Activated CD4-positive, alpha-beta T cell treated with anti-CD3 and anti-CD28 coated beads for 36 hours (primary cell): ENCODE results near the gene ZNF484. TPM values are rescaled to one million over a fixed set of nuclear protein-coding genes. Genes with fewer than 3 reads are reported as not detected.
"Not testable (repeated sequence)": the region's sequence is repeated elsewhere in the genome, so short reads cannot be mapped to it uniquely, and the experiment has no call there.

ENCODE experiments used
- ATAC-seq: fragments of 200-7000 bp; cut with Tn5 transposase; one replicate; pipeline ENCODE4 v1.10.0; 2021; ENCODE audit warnings: mild to moderate bottlenecking, moderate library complexity
- CTCF ChIA-PET: fragments of 350-600 bp; sonication (Branson Sonifier 250); formaldehyde crosslinking; loops from one replicate; lab custom pipeline; 2021; ENCODE audit warnings: antibody characterized with exemption; lab: Charles Lee
- POLR2A ChIA-PET: fragments of 350-600 bp; sonication (Branson Sonifier 250); formaldehyde crosslinking; loops from one replicate; lab custom pipeline; 2021; ENCODE audit warnings: antibody characterized with exemption, inconsistent platforms; lab: Charles Lee
- DNase-seq: peaks from one replicate; pipeline ENCODE4 v3.0.0-alpha.2; 2020
- H3K27ac Mint-ChIP-seq: one replicate; pipeline ENCODE4 v1.8.0; 2021; ENCODE audit warnings: mixed read lengths
- H3K27me3 Mint-ChIP-seq: one replicate; pipeline ENCODE4 v1.8.0; 2021; ENCODE audit warnings: mixed read lengths
- H3K36me3 Mint-ChIP-seq: one replicate; pipeline ENCODE4 v1.8.0; 2021; ENCODE audit warnings: low read depth, mixed read lengths
- H3K4me1 Mint-ChIP-seq: one replicate; pipeline ENCODE4 v1.8.0; 2021; ENCODE audit warnings: mixed read lengths
- H3K4me3 Mint-ChIP-seq: one replicate; pipeline ENCODE4 v1.8.0; 2021; ENCODE audit warnings: mild to moderate bottlenecking, moderate library complexity, mixed read lengths
- H3K9me3 Mint-ChIP-seq: one replicate; pipeline ENCODE4 v1.8.0; 2021; ENCODE audit warnings: low read depth, mixed read lengths
- intact Hi-C, 2 experiments: fragments of 100-400 bp; cut with DNase I in 1 of 2; cut with micrococcal nuclease in 1 of 2; formaldehyde crosslinking; loops; one replicate each; pipeline versions ENCODE4 v1.14.2 to v1.15.1; 2022 to 2024; cut with DNase I, micrococcal nuclease
- total RNA-seq, 2 experiments: library from RNA; stranded (reverse); gene quantifications; one replicate each; pipeline ENCODE4 v1.2.3, GENCODE V29; 2021

Gene ZNF484
- total RNA-seq, 2 experiments from 2014 or later, result 7.2 to 9.8 TPM

DNA sequence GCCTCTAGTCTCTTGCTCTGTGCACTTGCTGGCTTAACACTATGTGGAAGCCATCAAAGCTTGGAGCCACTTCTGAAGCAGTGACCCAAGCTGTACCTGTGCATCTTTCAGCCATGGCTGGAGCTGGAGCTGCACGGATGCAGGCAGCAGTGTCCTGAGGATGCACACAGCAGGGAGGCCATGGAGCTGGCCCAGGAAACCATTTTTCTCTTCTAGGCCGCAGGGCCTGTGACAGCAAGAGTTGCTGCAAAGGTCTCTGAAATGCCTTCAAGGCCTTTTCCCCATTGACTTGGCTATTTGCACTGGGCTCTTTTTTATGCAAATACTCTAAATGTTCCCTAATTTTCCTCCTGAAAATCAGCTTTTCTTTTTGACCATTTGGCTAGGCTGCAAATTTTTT is 12.9 kb upstream of the ZNF484 start:
- peaks cover 40% of the 10 kb centered on the region for H3K4me1 Mint-ChIP-seq
- ChIA-PET POLR2A (no interaction called here), CTCF (interaction anchor here (0.6 to 0.7 kb wide), 2 partner anchors 20 to 216 kb away, joined by 3 to 4 read pairs; no protein-coding TSS in a partner anchor)
- H3K27ac Mint-ChIP-seq, result no peak overlapping the region
- no peak overlapping the region for H3K4me3 Mint-ChIP-seq
- no peaks in the 10 kb centered on the region for H3K36me3 Mint-ChIP-seq
- ATAC-seq (no peak), DNase-seq (no peak)
- H3K27me3 Mint-ChIP-seq, result no peaks in the 10 kb centered on the region
- H3K9me3 Mint-ChIP-seq, result no peaks in the 10 kb centered on the region
- intact Hi-C loops, result no loop called here

DNA sequence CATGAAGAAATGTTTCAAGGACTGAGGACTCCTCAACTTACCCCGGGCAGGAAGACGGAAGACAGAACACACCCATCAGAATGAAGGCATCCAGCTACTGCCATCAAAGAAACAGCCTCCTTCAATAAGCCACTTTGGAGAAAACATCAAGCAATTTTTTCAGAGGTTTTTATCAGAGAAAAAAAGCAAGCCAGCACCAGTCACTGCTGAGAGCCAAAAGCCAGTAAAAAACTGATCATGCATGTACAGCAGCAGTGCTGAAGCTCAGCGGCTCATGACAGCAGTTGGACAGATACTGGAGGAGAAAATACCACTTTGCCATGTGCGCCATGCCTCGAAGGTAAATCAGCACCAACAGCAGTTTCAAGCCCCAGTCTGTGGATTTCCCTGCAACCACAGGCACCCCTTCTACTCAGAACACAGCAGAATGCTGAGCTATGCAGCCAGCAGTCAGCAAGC is 10.1 kb upstream of the ZNF484 start:
- POLR2A ChIA-PET, result interaction anchor here (0.7 kb wide), 1 partner anchor 217 kb away, joined by 3 read pairs; the partner anchor contains the start of gene IPPK

DNA sequence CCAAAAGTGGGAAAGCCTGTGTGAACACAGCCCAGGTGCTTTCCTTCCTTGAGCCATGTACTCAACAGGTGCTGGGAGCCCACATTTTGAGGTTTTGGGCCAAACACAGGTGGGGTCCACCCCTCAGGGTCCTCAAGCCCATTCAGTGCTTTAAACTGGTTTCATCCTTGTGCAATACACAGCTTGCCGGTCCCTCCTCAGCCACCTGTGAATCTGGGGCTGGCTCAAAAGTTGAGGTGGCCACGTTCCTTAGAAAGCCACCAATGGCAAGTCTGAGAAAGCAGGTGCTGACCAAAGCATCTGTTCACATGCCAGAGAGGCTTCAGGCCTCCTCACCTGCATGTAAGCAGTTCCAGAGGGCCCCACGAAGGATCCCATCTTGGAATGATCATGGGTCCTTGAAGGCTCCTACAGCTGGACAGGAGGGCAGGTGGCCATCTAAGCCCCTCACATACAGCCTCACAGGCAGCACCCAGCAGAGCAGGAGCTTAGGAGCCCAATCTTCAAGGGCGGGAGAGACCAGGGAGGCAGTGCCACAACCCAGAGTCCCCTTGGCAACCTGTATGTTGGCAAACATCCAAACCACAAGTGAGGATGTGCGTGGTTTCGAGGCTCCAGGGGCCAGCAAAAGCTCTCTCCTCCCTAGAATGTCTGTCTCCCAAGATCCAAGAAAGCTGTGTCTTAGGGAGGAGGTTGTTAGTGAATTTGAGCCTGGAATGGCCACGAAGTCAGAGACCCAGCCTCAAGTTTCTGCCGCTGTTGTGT is 9.2 kb upstream of the ZNF484 start:
- peaks cover 50% of the 10 kb centered on the region for H3K4me1 Mint-ChIP-seq
- CTCF ChIA-PET, result interaction anchor here (0.7 kb wide), 1 partner anchor 125 kb away, joined by 3 read pairs; no protein-coding TSS in a partner anchor
- H3K27me3 Mint-ChIP-seq, H3K36me3 Mint-ChIP-seq, H3K27ac Mint-ChIP-seq, intact Hi-C loops, H3K9me3 Mint-ChIP-seq, H3K4me3 Mint-ChIP-seq, ATAC-seq: not testable (repeated sequence)
- POLR2A ChIA-PET, result interaction anchor here (0.7 kb wide), 1 partner anchor 217 kb away, joined by 3 read pairs; the partner anchor contains the start of gene IPPK
- DNase-seq, result peak; percentile 48

More for the DNA sequence above, 10.1 kb upstream of the ZNF484 start:
- no peaks in the 10 kb centered on the region for H3K36me3 Mint-ChIP-seq
- peak overlapping the region; percentile 44 for H3K27ac Mint-ChIP-seq
- intact Hi-C loops, result no loop called here
- no peaks in the 10 kb centered on the region for H3K9me3 Mint-ChIP-seq
- no peak overlapping the region for H3K4me3 Mint-ChIP-seq
- DNase-seq, result peak; percentile 44
- CTCF ChIA-PET, result no interaction called here
- no peaks in the 10 kb centered on the region for H3K27me3 Mint-ChIP-seq
- peaks cover 53% of the 10 kb centered on the region for H3K4me1 Mint-ChIP-seq
- ATAC-seq, result peak; percentile 44

DNA sequence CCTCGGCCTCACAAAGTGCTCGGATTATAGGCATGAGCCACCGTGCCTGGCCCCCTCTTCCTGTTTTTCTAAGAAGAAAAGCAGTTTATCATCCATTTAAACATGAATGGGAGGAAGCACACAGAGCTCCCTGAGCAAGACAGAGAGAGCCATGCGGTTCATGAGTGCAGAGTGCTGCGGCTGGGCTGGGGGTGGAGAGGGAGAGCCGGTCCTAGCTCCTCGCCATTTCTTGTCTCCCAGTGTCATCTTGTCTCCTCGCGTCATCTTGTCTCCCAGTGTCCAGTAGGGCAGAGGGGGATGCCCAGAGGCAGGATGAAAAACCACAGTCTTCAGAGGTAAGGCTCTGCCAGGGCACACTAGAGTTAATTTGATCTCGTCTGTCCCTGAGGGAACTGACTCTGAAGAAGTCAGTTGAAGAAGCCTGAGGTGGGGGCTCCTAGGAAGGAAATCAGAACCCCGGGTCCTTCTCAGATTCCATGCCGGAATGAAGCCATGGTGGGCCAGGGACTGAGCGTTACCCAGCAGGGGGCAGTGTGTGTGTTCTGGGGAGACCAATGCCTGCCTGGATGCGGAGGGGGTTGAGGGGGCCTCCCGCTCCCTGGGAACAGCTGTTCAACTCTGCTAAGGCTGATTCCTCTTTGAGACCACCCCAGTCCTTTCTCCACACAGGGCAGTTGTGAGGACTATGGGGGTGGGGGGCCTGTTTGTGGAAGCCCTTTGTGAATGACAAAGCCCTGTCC is 6.0 kb upstream of the ZNF484 start:
- POLR2A ChIA-PET, ATAC-seq: not testable (repeated sequence)
- H3K4me1 Mint-ChIP-seq, result peaks cover 48% of the 10 kb centered on the region

DNA sequence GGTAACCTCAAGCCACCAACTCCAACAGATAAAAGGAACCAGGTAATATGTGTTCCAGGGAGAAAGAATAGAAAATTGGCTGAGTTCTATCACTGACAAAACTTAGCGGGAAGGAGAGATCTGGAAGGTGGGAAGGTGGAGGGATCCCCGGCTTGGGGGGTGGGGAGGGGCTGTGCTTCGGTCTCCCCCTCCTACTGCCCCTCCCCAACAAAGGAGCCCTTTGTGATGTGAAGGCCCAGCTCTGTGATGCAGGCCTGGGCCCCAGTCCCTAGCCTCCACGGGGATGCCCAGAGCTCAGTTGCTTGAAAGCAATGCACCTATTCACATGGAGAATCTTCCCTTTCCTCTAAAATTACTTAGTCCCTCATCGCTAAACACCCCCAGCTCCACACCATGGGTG is 4.4 kb upstream of the ZNF484 start:
- no peaks in the 10 kb centered on the region for H3K27me3 Mint-ChIP-seq
- peaks cover 3% of the 10 kb centered on the region for H3K36me3 Mint-ChIP-seq
- no peak for DNase-seq
- ChIA-PET CTCF (no interaction called here), POLR2A (no interaction called here)
- no peak for ATAC-seq
- H3K4me1 Mint-ChIP-seq, result peaks cover 41% of the 10 kb centered on the region
- intact Hi-C loops, result no loop called here
- H3K27ac Mint-ChIP-seq, result no peak overlapping the region
- H3K9me3 Mint-ChIP-seq, result no peaks in the 10 kb centered on the region
- H3K4me3 Mint-ChIP-seq, result no peak overlapping the region

More for the DNA sequence above, 6.0 kb upstream of the ZNF484 start:
- H3K9me3 Mint-ChIP-seq, CTCF ChIA-PET, intact Hi-C loops, H3K36me3 Mint-ChIP-seq, DNase-seq, H3K27ac Mint-ChIP-seq, H3K27me3 Mint-ChIP-seq, H3K4me3 Mint-ChIP-seq: not testable (repeated sequence)

DNA sequence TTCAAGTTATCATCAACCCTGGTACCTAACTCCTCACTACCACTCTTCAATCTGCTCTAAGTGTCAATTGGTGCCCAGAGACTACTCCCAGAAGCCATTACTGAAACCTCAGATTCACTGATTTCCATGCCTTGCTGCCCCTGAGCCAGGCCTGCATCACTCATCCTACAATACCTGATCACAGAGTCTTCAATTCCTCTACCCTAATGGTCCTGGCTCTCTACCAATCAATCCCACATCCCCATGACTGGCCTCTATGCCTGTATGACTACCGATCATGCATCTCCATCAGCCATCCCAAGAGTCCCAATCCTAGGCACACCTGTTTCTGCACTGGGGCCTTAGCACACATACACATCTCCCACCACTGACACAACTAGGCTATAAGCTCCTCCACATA is 2.5 kb downstream of the ZNF484 start:
- Mint-ChIP-seq H3K4me3 (no peak overlapping the region), H3K27ac (no peak overlapping the region), H3K4me1 (peaks cover 60% of the 10 kb centered on the region), H3K36me3 (peaks cover 31% of the 10 kb centered on the region), H3K9me3 (no peaks in the 10 kb centered on the region), H3K27me3 (no peaks in the 10 kb centered on the region)
- DNase-seq (no peak), ATAC-seq (no peak)
- ChIA-PET POLR2A (no interaction called here), CTCF (no interaction called here)
- intact Hi-C loops, result loop anchor here (5.0 to 10.0 kb wide), 3 partner anchors 92 to 692 kb away; partner anchors contain the start of gene IARS1 (in 1 of the 2)

DNA sequence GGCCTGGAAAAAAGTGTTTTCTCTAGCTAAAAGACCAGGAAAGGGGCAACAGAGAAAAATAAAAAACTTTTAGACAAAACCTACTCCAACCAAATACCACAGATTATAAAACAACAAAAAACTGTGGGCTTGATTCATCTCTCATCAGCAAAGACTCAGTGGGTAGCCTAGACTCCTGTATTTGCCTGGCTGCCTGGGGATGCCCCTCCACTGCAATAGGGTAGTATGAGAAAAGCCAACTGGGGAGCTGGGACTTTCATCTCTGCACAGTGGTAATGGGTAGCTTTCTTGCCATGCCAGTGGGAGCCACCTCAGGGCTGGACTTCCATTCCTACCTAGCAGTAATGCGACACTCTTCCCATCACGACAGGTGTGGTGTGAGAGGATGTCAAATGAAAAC is 7.5 kb downstream of the ZNF484 start:
- DNase-seq (no peak), ATAC-seq (peak; percentile 30)
- H3K9me3 Mint-ChIP-seq, result peaks cover 3% of the 10 kb centered on the region
- H3K27ac Mint-ChIP-seq, result no peak overlapping the region
- POLR2A ChIA-PET, result no interaction called here
- H3K4me1 Mint-ChIP-seq, result peaks cover 48% of the 10 kb centered on the region
- CTCF ChIA-PET, result interaction anchor here (0.7 kb wide), 1 partner anchor 24 kb away, joined by 3 read pairs; no protein-coding TSS in a partner anchor
- H3K36me3 Mint-ChIP-seq, result peaks cover 52% of the 10 kb centered on the region
- H3K27me3 Mint-ChIP-seq, result no peaks in the 10 kb centered on the region
- H3K4me3 Mint-ChIP-seq, result no peak overlapping the region
- intact Hi-C loops, result loop anchor here in 1 of 2 experiments (10.0 kb wide), 1 partner anchor 575 kb away; the partner anchor contains the start of gene IARS1

DNA sequence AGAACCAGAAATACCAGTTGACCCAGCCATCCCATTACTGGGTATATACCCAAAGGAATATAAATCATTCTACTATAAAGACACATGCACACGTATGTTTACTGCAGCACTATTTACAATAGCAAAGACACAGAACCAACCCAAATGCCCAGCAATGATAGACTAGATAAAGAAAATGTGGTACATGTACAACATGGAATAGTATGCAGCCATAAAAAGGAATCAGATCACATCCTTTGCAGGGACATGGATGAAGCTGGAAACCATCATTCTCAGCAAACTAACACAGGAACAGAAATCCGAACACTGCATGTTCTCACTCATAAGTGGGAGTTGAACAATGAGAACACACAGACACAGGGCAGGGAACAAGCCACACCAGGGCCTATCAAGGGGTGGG is 11.2 kb downstream of the ZNF484 start:
- POLR2A ChIA-PET, CTCF ChIA-PET, H3K27ac Mint-ChIP-seq, DNase-seq, intact Hi-C loops, ATAC-seq, H3K4me3 Mint-ChIP-seq, H3K9me3 Mint-ChIP-seq, H3K27me3 Mint-ChIP-seq: not testable (repeated sequence)
- Mint-ChIP-seq H3K36me3 (peaks cover 62% of the 10 kb centered on the region), H3K4me1 (peaks cover 46% of the 10 kb centered on the region)

DNA sequence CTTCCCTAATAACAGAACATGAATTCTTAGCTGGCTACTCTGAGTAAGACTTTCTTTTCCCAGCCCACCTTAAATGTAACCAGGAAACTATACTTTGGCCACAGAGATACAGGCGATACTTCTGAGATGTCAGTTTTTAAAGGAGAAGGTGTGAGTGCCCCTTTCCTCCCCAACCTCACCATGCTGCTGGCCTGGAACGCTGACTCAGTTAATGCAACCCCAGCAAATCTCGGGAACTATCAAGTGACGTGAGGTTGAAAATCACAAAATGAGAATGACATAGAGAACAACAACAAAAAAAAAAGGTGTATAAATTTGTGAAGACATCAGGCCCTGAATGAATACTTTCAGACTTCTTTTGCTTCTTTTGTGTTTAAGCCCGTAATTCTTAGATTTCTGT is 13.7 kb downstream of the ZNF484 start:
- ChIA-PET CTCF (no interaction called here), POLR2A (no interaction called here)
- no peak for ATAC-seq
- Mint-ChIP-seq H3K27me3 (no peaks in the 10 kb centered on the region), H3K9me3 (peaks cover 7% of the 10 kb centered on the region), H3K27ac (no peak overlapping the region), H3K36me3 (peaks cover 70% of the 10 kb centered on the region), H3K4me3 (no peak overlapping the region), H3K4me1 (peaks cover 40% of the 10 kb centered on the region)
- no peak for DNase-seq
- intact Hi-C loops, result no loop called here

DNA sequence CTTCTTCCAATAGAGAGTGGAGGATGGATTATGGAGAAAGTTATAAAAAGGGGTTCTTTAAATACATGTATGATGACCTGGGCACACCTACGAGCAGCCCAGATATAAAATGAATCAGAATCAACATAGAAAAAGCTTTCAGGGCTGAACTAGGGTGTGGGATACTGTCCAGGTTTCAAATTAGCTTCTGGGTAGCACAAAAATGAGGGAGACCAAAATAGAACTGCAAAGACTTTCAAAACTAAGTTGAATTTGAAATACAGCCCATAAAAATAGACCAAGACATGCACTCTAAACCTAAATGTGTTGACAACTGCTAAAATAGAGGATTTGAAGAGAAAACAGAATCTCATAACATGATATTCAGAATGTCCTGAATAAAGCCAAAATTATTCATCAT is 17.0 kb downstream of the ZNF484 start:
- POLR2A ChIA-PET, result no interaction called here
- CTCF ChIA-PET, result interaction anchor here (0.7 kb wide), 1 partner anchor 96 kb away, joined by 6 read pairs; the partner anchor contains the start of gene BICD2
- Mint-ChIP-seq H3K36me3 (peaks cover 62% of the 10 kb centered on the region), H3K4me1 (peaks cover 36% of the 10 kb centered on the region), H3K27me3 (no peaks in the 10 kb centered on the region), H3K4me3 (no peak overlapping the region), H3K27ac (no peak overlapping the region), H3K9me3 (peaks cover 4% of the 10 kb centered on the region)
- DNase-seq, result no peak
- intact Hi-C loops, result no loop called here
- no peak for ATAC-seq

DNA sequence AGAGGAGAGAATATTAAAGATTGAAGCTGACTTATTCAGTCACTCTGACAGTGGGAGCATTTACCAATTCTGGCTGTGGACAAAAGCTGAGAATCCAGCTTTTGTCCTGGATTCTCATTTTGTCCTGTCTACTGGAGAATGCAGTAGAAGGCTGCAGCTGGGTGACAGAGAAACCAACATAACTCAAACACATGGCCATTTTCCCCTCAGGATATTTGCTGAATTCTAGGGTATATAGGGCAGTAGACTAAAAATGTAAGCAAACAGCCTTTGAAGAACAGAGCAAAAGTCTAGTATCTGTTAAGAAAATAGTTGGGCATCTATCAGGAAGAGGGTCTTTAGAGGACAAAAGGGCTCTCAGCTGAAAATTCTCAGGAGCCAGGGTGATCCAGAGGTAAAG is 20.6 kb downstream of the ZNF484 start:
- H3K27ac Mint-ChIP-seq, result no peak overlapping the region
- DNase-seq (no peak), ATAC-seq (no peak)
- no peaks in the 10 kb centered on the region for H3K27me3 Mint-ChIP-seq
- CTCF ChIA-PET, result no interaction called here
- H3K4me1 Mint-ChIP-seq, result peaks cover 19% of the 10 kb centered on the region
- intact Hi-C loops, result no loop called here
- H3K4me3 Mint-ChIP-seq, result no peak overlapping the region
- no peaks in the 10 kb centered on the region for H3K9me3 Mint-ChIP-seq
- H3K36me3 Mint-ChIP-seq, result peaks cover 63% of the 10 kb centered on the region
- POLR2A ChIA-PET, result no interaction called here
